Fibroblast of the aortic adventitia (primary cell): ENCODE measurements around the gene TMEM171. TPM values are rescaled to one million over a fixed set of nuclear protein-coding genes. Genes with fewer than 3 reads are reported as not detected.

ENCODE experiments used
- DNase-seq: peaks from one replicate; pipeline ENCODE4 v3.0.0-alpha.2; 2010; ENCODE audit warnings: low read depth
- H3K4me3 ChIP-seq: 2 replicates; pipeline ENCODE4 v1.5.1; 2011; ENCODE audit warnings: low read depth, mild to moderate bottlenecking, control low read depth, low read length, moderate library complexity
- total RNA-seq: library from RNA; depleted of rRNA; stranded (reverse); fragments of >200 nt; gene quantifications from 2 replicates; pipeline ENCODE4 v1.2.3, GENCODE V29; 2012; ENCODE audit warnings: low replicate concordance
- TF ChIP-seq, protein P1 (sequence below): IDR thresholded peaks from 2 replicates; pipeline ENCODE4 v1.5.1; 2011; ENCODE audit warnings: mild to moderate bottlenecking, low read length, control low read depth, inconsistent platforms; ENCODE audit not compliant: insufficient read depth

The TMEM171 gene
- total RNA-seq, 1 donor, result 13.1 TPM

DNA sequence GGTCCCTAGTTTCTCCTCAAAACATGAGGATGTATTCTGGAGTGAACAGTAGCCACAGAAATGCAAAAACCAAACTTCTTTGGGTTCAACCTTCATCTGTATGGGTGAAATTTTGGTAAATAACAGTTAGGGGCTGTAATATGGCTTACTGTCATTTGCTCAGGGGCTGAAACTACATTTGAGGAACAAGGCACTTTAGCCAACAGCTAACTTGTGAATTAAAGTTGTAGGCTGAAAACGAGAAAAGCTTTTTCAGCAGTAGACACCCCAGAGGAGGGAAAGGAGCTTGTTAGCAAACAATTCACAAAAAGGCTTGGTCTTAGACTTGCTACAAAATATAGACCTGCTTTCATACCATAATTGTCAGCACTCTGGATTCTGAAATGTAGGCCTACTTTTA is 6.6 kb downstream of the TMEM171 start:
- no peak for DNase-seq
- no peak overlapping the region for H3K4me3 ChIP-seq
- TF ChIP-seq, protein P1, sequence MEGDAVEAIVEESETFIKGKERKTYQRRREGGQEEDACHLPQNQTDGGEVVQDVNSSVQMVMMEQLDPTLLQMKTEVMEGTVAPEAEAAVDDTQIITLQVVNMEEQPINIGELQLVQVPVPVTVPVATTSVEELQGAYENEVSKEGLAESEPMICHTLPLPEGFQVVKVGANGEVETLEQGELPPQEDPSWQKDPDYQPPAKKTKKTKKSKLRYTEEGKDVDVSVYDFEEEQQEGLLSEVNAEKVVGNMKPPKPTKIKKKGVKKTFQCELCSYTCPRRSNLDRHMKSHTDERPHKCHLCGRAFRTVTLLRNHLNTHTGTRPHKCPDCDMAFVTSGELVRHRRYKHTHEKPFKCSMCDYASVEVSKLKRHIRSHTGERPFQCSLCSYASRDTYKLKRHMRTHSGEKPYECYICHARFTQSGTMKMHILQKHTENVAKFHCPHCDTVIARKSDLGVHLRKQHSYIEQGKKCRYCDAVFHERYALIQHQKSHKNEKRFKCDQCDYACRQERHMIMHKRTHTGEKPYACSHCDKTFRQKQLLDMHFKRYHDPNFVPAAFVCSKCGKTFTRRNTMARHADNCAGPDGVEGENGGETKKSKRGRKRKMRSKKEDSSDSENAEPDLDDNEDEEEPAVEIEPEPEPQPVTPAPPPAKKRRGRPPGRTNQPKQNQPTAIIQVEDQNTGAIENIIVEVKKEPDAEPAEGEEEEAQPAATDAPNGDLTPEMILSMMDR, result no peak

DNA sequence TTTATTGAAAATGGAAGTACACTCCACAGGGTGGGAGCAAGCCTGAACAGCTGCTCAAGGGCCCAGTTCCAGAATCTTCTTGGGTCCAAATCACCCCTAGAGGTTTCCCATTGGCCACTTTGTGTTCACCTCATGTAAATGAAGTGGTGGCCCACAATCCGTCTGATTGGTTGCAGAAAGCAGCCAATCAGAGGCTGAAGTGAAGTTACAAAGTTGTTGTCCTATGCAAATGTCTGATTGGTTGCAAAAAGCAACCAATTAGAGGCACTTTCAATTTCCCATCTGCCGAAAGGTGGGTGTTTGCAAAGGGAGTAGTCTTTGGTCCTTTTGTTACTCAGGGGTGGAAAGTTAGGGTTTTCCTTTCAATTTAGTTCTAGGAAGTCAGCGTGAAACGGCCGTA is 8.8 kb downstream of the TMEM171 start:
- DNase-seq, result no peak
- TF ChIP-seq, protein P1, result no peak

DNA sequence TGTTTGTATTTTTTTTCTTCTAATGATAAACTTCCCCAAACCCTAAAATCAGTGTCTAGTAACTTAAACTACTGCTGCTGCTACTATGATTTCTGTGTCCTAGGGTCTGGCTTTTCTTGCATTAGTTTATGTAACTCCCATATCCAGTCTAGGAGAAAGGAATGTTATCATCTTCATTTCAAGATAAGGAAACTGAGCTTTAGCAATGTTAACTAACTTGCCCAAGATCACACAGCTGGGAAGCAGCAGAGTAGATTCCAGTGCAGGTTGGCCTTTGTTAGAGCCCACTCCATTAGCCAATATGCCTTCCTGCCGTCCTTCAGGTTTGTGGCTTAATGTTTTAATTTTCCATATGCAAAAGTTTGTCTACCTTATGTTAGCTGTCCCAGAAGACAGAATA is 10.4 kb downstream of the TMEM171 start:
- TF ChIP-seq, protein P1, result no peak
- peak; percentile 61 for DNase-seq
- no peak overlapping the region for H3K4me3 ChIP-seq

More for the DNA sequence above, 8.8 kb downstream of the TMEM171 start:
- no peak overlapping the region for H3K4me3 ChIP-seq

DNA sequence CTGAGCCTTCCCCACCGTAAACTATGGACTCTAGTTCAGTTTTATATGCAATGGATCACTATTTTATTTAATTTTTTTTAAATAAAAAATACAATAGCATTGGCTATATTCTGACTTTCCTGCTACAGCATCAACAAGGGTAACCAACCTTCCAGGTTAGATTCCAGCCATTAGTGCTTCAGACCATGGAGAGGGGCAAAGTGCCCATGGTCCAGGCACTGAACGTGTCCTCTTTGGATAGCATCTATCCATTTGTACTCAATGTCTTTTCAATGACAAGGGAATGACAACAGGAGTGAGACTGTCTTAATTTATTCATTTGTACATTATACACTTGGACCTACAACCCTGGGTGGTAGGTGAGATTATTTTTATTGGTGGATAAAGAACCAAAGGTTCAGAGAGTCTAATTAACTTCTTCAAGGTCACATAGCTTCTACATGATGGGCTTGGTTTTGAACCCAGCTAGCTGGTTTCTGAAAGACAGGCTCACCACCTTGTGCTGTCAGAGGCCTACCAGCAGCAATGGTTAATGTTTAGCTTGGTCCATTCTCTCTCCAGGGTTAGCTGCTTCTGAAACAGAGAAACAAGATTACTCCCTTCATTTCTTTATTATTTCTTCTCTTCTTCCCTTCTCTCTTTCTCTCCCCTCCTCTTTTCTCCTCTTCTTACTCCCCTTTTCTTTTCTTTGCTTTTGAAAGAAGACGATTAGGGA is 11.5 kb downstream of the TMEM171 start:
- TF ChIP-seq, protein P1, result no peak
- H3K4me3 ChIP-seq, result no peak overlapping the region
- no peak for DNase-seq

DNA sequence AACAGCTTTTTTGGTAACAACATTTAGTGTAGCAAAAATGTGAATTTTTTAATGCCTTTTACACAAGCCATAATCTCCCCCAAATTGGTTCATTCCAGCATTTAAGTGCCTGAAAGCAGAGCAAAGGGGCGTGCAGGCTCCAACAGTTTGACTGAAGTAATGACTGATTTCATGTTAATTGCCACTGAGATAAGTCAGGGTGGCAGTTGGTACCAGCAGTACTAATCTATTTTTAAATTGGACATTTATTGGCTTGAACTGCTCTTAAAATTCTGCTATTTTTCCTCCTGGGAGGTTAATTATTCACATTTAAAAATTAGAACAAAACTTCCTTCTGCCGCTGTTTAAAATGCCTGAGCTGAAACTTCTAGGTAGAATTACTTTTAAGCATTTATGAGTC is 12.4 kb downstream of the TMEM171 start:
- DNase-seq, result no peak
- TF ChIP-seq, protein P1, result no peak
- no peak overlapping the region for H3K4me3 ChIP-seq

DNA sequence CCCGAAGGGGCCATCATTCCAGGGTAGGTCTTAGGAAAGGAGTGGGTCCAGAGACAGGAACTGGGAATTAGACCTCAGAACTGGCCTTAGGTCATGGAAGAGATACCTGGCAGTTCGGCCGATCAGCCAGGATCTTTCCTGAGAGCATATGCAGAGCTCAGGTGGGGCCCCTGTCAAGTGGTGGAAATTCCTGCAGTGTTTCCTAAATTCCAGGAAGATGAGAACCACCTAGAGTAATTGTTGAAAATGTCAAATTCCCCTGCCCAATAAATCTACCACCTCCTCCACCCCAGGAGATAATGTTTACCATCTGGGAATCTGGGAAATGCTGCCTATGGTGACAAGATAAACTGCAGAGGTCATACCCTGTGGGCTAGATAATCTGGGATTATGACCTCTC is 14.6 kb downstream of the TMEM171 start:
- no peak for DNase-seq
- no peak overlapping the region for H3K4me3 ChIP-seq
- TF ChIP-seq, protein P1, result no peak

DNA sequence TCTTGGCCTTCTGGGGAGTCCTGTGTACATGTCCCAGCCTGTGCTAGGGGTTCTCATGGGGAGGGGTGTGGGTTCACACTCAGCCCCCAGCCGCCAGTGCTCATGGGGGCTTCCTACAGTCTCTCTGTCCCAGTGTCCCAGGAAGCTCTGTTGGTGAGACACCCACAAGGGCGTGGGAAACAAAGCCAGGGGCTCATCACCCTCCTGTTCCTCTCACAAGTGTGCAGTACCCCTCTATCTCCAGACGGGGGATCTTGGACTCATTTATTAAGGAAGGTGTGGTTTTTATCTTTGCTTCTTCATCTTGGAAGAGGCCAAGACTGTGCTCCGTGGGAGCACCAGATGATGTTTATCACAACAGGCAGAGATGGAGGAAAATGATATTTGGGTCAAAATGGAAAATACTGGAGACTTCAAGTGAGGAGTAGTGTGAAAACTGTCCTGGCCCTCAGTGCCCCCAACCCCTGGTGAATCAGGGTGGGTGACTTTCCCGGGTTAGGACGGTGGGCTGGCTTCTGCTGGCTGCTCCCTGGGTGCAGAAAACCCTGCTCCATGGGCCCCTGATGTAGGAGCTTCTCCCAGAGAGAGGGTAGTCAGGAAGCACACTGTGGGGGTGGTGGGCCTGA is 15.2 kb downstream of the TMEM171 start:
- TF ChIP-seq, protein P1, result peak; percentile 56
- DNase-seq, result peak; percentile 28
- no peak overlapping the region for H3K4me3 ChIP-seq
